H1 (cell line): ENCODE data around the gene GFRA4.

Experiments
- CBX5 ChIP-seq: fragments of 300-800, 300-1000 bp; sonication (generic); IDR thresholded peaks from 2 replicates; pipeline ENCODE4 v1.7.1; 2016; ENCODE audit warnings: antibody characterized with exemption, low read length, low read depth
- CTCF ChIP-seq, 3 experiments: IDR thresholded peaks; 1 replicate in 2 of 3; 2 replicates in 1 of 3; pipeline versions ENCODE4 v1.5.1 to v1.6.1; 2011; ENCODE audit warnings: low read length in 3 of 3, mild to moderate bottlenecking in 3 of 3, inconsistent platforms in 2 of 3, low read depth in 1 of 3, moderate library complexity in 1 of 3; ENCODE audit not compliant: insufficient read depth in 1 of 3; ENCODE audit errors: control extremely low read depth in 1 of 3
- EZH2 ChIP-seq: fragments of 200-600 bp; sonication (generic); IDR thresholded peaks from 2 replicates; pipeline ENCODE4 v1.7.1; 2012; ENCODE audit warnings: low read depth, mild to moderate bottlenecking, moderate library complexity, low read length, inconsistent platforms; ENCODE audit not compliant: severe bottlenecking
- JUND ChIP-seq: IDR thresholded peaks from 2 replicates; pipeline ENCODE4 v1.6.1; 2011; ENCODE audit warnings: mild to moderate bottlenecking, improper control_type of control experiment, low read length
- MAX ChIP-seq: IDR thresholded peaks from 2 replicates; pipeline ENCODE4 v1.6.1; 2012; ENCODE audit warnings: inconsistent platforms
- POLR2A ChIP-seq, 2 experiments: IDR thresholded peaks; 1 replicate in 1 of 2; 2 replicates in 1 of 2; pipeline ENCODE4 v1.6.1; 2011; ENCODE audit warnings: low read depth in 2 of 2, low read length in 2 of 2, mild to moderate bottlenecking in 2 of 2; ENCODE audit errors: control extremely low read depth in 1 of 2
- POLR2AphosphoS5 ChIP-seq: IDR thresholded peaks from 2 replicates; pipeline ENCODE4 v1.6.1; 2011; ENCODE audit warnings: low read depth, low read length
- RNF2 ChIP-seq: fragments of 200-900, 300-1000 bp; sonication (generic); IDR thresholded peaks from 2 replicates; pipeline ENCODE4 v1.7.1; 2016; ENCODE audit warnings: borderline replicate concordance, low read depth, mild to moderate bottlenecking, antibody characterized with exemption, low read length; ENCODE audit not compliant: poor library complexity, severe bottlenecking; ENCODE audit errors: missing control alignments
- SIX5 ChIP-seq: IDR thresholded peaks from 2 replicates; pipeline ENCODE4 v1.6.1; 2011; ENCODE audit warnings: mild to moderate bottlenecking, low read depth, low read length
- SP1 ChIP-seq: IDR thresholded peaks from 2 replicates; pipeline ENCODE4 v1.6.1; 2011; ENCODE audit warnings: low read depth, low read length
- TAF1 ChIP-seq: IDR thresholded peaks from 2 replicates; pipeline ENCODE4 v1.6.1; 2011; ENCODE audit warnings: mild to moderate bottlenecking, low read depth, low read length
- TBP ChIP-seq: IDR thresholded peaks from 2 replicates; pipeline ENCODE4 v1.6.1; 2011; ENCODE audit warnings: low read depth, low read length, improper control_type of control experiment
- TCF12 ChIP-seq: IDR thresholded peaks from 2 replicates; pipeline ENCODE4 v1.6.1; 2011; ENCODE audit warnings: low read depth, mild to moderate bottlenecking, low read length
- YY1 ChIP-seq: IDR thresholded peaks from 2 replicates; pipeline ENCODE4 v1.6.1; 2011; ENCODE audit warnings: low read depth, mild to moderate bottlenecking, low read length

GRCh38 chr20:3652221-3652620 is 11.0 kb downstream of the GFRA4 start:
- no peak for TF ChIP-seq JUND
- TF ChIP-seq TCF12 = no peak
- no peak for TF ChIP-seq MAX
- no peak for TF ChIP-seq POLR2A (IDR thresholded peaks at IDR 0.05; ENCODE audit: control extremely low read depth in 1 of 2, low read depth in 2 of 2, low read length in 2 of 2)
- no peak for TF ChIP-seq CBX5
- no peak for TF ChIP-seq RNF2
- TF ChIP-seq CTCF (IDR thresholded peaks at IDR 0.05; ENCODE audit: control extremely low read depth in 1 of 3, insufficient read depth in 1 of 3, low read depth in 1 of 3, low read length in 3 of 3) = no peak
- TF ChIP-seq TBP = no peak
- TF ChIP-seq SIX5 = no peak
- no peak for TF ChIP-seq YY1
- TF ChIP-seq EZH2 = no peak
- no peak for TF ChIP-seq SP1
- TF ChIP-seq POLR2AphosphoS5 = no peak
- TF ChIP-seq TAF1 = no peak
